Left lobe of liver (tissue), 2 donors: Measurements from ENCODE around the gene FBXL5. TPM values are rescaled to one million over a fixed set of nuclear protein-coding genes. Genes with fewer than 3 reads are reported as not detected.

Experiments used
- ATAC-seq: fragments of 200-7000 bp; cut with Tn5 transposase; one replicate; pipeline ENCODE4 v1.9.1; 2020; ENCODE audit warnings: mild to moderate bottlenecking, moderate library complexity
- DNase-seq: peaks from one replicate; pipeline ENCODE4 v3.0.0-alpha.2; 2020; ENCODE audit warnings: low spot score
- total RNA-seq: library from RNA; stranded (reverse); gene quantifications from one replicate; pipeline ENCODE4 v1.2.1, GENCODE V29; 2021
- donor health status: DM: no; HTN: no; CAD: no; lungs with moderate emphysema.
- donor health status: DM: no; HTN: yes; CAD: no.

Gene FBXL5
- total RNA-seq = 38.9 TPM

- DNase-seq (peak; percentile 84), ATAC-seq (peak; percentile 81)
Observed at GRCh38 chr4:15655223-15656037, at the start of gene FBXL5. FBXL5 (minus strand) TSS chr4:15655357; CDS start chr4:15655287, 70 bp downstream.

GRCh38 chr4:15704129-15704528 is 49.0 kb upstream of the FBXL5 start:
- ATAC-seq (no peak), DNase-seq (no peak)

- ATAC-seq (no peak), DNase-seq (no peak)
Observed at GRCh38 chr4:15703439-15703838, 48.3 kb upstream of the FBXL5 start.

- DNase-seq = peak; percentile 69
- ATAC-seq = peak; percentile 6
Observed at GRCh38 chr4:15702941-15703403, 47.8 kb upstream of the FBXL5 start, which contains the start of gene BST1. BST1 (plus strand) TSS chr4:15703065; CDS start chr4:15703145, 80 bp downstream.

GRCh38 chr4:15696866-15697265 is 41.7 kb upstream of the FBXL5 start:
- ATAC-seq (no peak), DNase-seq (no peak)

GRCh38 chr4:15695729-15696128 is 40.6 kb upstream of the FBXL5 start:
- ATAC-seq (no peak), DNase-seq (no peak)

GRCh38 chr4:15695240-15695699 is 40.1 kb upstream of the FBXL5 start:
- no peak for ATAC-seq

GRCh38 chr4:15694431-15694830 is 39.3 kb upstream of the FBXL5 start:
- ATAC-seq (no peak), DNase-seq (no peak)

More at GRCh38 chr4:15695240-15695699, 40.1 kb upstream of the FBXL5 start:
- no peak for DNase-seq

GRCh38 chr4:15692602-15693001 is 37.4 kb upstream of the FBXL5 start:
- DNase-seq (no peak), ATAC-seq (no peak)

GRCh38 chr4:15691346-15692135 is 36.4 kb upstream of the FBXL5 start:
- DNase-seq (no peak), ATAC-seq (peak; percentile 34)

- ATAC-seq (peak; percentile 36), DNase-seq (no peak)
Observed at GRCh38 chr4:15690020-15690809, 35.1 kb upstream of the FBXL5 start.

GRCh38 chr4:15689540-15689939 is 34.4 kb upstream of the FBXL5 start:
- DNase-seq = no peak

GRCh38 chr4:15688051-15688450 is 32.9 kb upstream of the FBXL5 start:
- DNase-seq (no peak), ATAC-seq (no peak)

More at GRCh38 chr4:15689540-15689939, 34.4 kb upstream of the FBXL5 start:
- no peak for ATAC-seq

GRCh38 chr4:15684498-15684897 is 29.3 kb upstream of the FBXL5 start:
- ATAC-seq = no peak
- DNase-seq = no peak

GRCh38 chr4:15683143-15683495 is 28.0 kb upstream of the FBXL5 start:
- no peak for ATAC-seq
- no peak for DNase-seq

- no peak for DNase-seq
- no peak for ATAC-seq
Observed at GRCh38 chr4:15682242-15683142, 27.3 kb upstream of the FBXL5 start.

GRCh38 chr4:15681372-15682241 is 26.4 kb upstream of the FBXL5 start, which contains the start of gene FAM200B:
FAM200B (plus strand) TSS chr4:15681827; CDS start chr4:15686978, 5,151 bp downstream.
- ATAC-seq = peak; percentile 93
- peak; percentile 100 for DNase-seq

- DNase-seq (no peak), ATAC-seq (no peak)
Observed at GRCh38 chr4:15681067-15681371, 25.9 kb upstream of the FBXL5 start.

- no peak for DNase-seq
- ATAC-seq = peak; percentile 47
Observed at GRCh38 chr4:15677507-15677988, 22.4 kb upstream of the FBXL5 start.
